Measurements from ENCODE around the gene SUGCT.
"Not testable (repeated sequence)": the region's sequence is repeated elsewhere in the genome, so short reads cannot be mapped to it uniquely, and the experiment has no call there.

SUGCT gene

GRCh38 chr7:40165216-40165615, 30.4 kb downstream of the SUGCT start:
- Histone ChIP-seq H3K27me3 (no peaks in the 10 kb centered on the region), H4K20me1 (no peaks in the 10 kb centered on the region), H3K9me3 (no peaks in the 10 kb centered on the region), H3K4me3 (no peak overlapping the region), H3K4me2 (no peak overlapping the region), H3K27ac (no peak overlapping the region), H3K9ac (no peak overlapping the region), H3K36me3 (no peaks in the 10 kb centered on the region), H3K4me1 (no peaks in the 10 kb centered on the region)
- TF ChIP-seq Cebpa-rat (IDR thresholded peaks at IDR 0.05): no peak

- Histone ChIP-seq H4K20me1 (no peaks in the 10 kb centered on the region), H3K9me3 (no peaks in the 10 kb centered on the region), H3K36me3 (no peaks in the 10 kb centered on the region), H3K4me2 (no peak overlapping the region), H3K27ac (no peak overlapping the region), H3K27me3 (no peaks in the 10 kb centered on the region), H3K4me1 (no peaks in the 10 kb centered on the region), H3K4me3 (no peak overlapping the region), H3K9ac (no peak overlapping the region)
- TF ChIP-seq Cebpa-rat (IDR thresholded peaks at IDR 0.05): no peak
These were observed 32.5 kb downstream of the SUGCT start for GRCh38 chr7:40167291-40167690.

- not testable (repeated sequence) for H3K9ac ChIP-seq, H3K36me3 ChIP-seq, H3K27me3 ChIP-seq, H3K9me3 ChIP-seq, H3K4me2 ChIP-seq, H4K20me1 ChIP-seq, H3K4me1 ChIP-seq, H3K27ac ChIP-seq, H3K4me3 ChIP-seq
These were observed 33.5 kb downstream of the SUGCT start for GRCh38 chr7:40168266-40168665.

- not testable (repeated sequence) for H3K27ac ChIP-seq, H4K20me1 ChIP-seq, H3K36me3 ChIP-seq, H3K4me2 ChIP-seq, H3K4me3 ChIP-seq, H3K27me3 ChIP-seq, H3K4me1 ChIP-seq, H3K9me3 ChIP-seq, H3K9ac ChIP-seq
These were observed 38.3 kb downstream of the SUGCT start for GRCh38 chr7:40173121-40173520.

GRCh38 chr7:40175256-40175655, 40.5 kb downstream of the SUGCT start:
- not testable (repeated sequence) for H4K20me1 ChIP-seq, H3K9me3 ChIP-seq, H3K27ac ChIP-seq, H3K4me1 ChIP-seq, H3K27me3 ChIP-seq, H3K9ac ChIP-seq, H3K4me3 ChIP-seq, H3K36me3 ChIP-seq, H3K4me2 ChIP-seq

- H3K9ac ChIP-seq: no peak overlapping the region
- H3K4me3 ChIP-seq: no peak overlapping the region
- H3K4me2 ChIP-seq: no peak overlapping the region
- no peak overlapping the region for H3K27ac ChIP-seq
- no peaks in the 10 kb centered on the region for H3K27me3 ChIP-seq
- no peak for TF ChIP-seq Cebpa-rat (IDR thresholded peaks at IDR 0.05)
- no peaks in the 10 kb centered on the region for H3K4me1 ChIP-seq
- H4K20me1 ChIP-seq: no peaks in the 10 kb centered on the region
- no peaks in the 10 kb centered on the region for H3K36me3 ChIP-seq
- no peaks in the 10 kb centered on the region for H3K9me3 ChIP-seq
These were observed 41.1 kb downstream of the SUGCT start for GRCh38 chr7:40175725-40176510.

GRCh38 chr7:40177071-40177470, 42.3 kb downstream of the SUGCT start:
- Histone ChIP-seq H3K4me1 (no peaks in the 10 kb centered on the region), H3K9me3 (no peaks in the 10 kb centered on the region), H4K20me1 (no peaks in the 10 kb centered on the region), H3K9ac (no peak overlapping the region), H3K4me3 (no peak overlapping the region), H3K4me2 (no peak overlapping the region), H3K36me3 (no peaks in the 10 kb centered on the region), H3K27me3 (no peaks in the 10 kb centered on the region), H3K27ac (no peak overlapping the region)
- TF ChIP-seq Cebpa-rat (IDR thresholded peaks at IDR 0.05): no peak

- no peak overlapping the region for H3K27ac ChIP-seq
- no peak overlapping the region for H3K9ac ChIP-seq
- no peak overlapping the region for H3K4me2 ChIP-seq
- H3K4me1 ChIP-seq: no peaks in the 10 kb centered on the region
- no peaks in the 10 kb centered on the region for H3K27me3 ChIP-seq
- no peak for TF ChIP-seq Cebpa-rat (IDR thresholded peaks at IDR 0.05)
- H3K4me3 ChIP-seq: no peak overlapping the region
- no peaks in the 10 kb centered on the region for H3K9me3 ChIP-seq
- H3K36me3 ChIP-seq: no peaks in the 10 kb centered on the region
- H4K20me1 ChIP-seq: no peaks in the 10 kb centered on the region
These were observed 47.6 kb downstream of the SUGCT start for GRCh38 chr7:40182452-40182851.

GRCh38 chr7:40186586-40186985, 51.8 kb downstream of the SUGCT start:
- TF ChIP-seq Cebpa-rat (IDR thresholded peaks at IDR 0.05): no peak
- Histone ChIP-seq H3K27me3 (no peaks in the 10 kb centered on the region), H3K9ac (no peak overlapping the region), H4K20me1 (no peaks in the 10 kb centered on the region), H3K4me3 (no peak overlapping the region), H3K27ac (no peak overlapping the region), H3K4me1 (no peaks in the 10 kb centered on the region), H3K9me3 (no peaks in the 10 kb centered on the region), H3K36me3 (no peaks in the 10 kb centered on the region), H3K4me2 (no peak overlapping the region)

GRCh38 chr7:40192036-40192435, 57.2 kb downstream of the SUGCT start:
- Histone ChIP-seq H3K27ac (no peak overlapping the region), H3K4me1 (no peaks in the 10 kb centered on the region), H3K4me2 (no peak overlapping the region), H3K9me3 (no peaks in the 10 kb centered on the region), H3K9ac (no peak overlapping the region), H3K36me3 (no peaks in the 10 kb centered on the region), H3K27me3 (no peaks in the 10 kb centered on the region), H4K20me1 (no peaks in the 10 kb centered on the region), H3K4me3 (no peak overlapping the region)
- TF ChIP-seq Cebpa-rat (IDR thresholded peaks at IDR 0.05): no peak

- no peak overlapping the region for H3K9ac ChIP-seq
These were observed 59.9 kb downstream of the SUGCT start for GRCh38 chr7:40194745-40195144.

More at GRCh38 chr7:40194745-40195144, 59.9 kb downstream of the SUGCT start:
- H3K4me1 ChIP-seq: no peaks in the 10 kb centered on the region
- no peaks in the 10 kb centered on the region for H3K9me3 ChIP-seq
- H3K4me3 ChIP-seq: no peak overlapping the region
- no peak overlapping the region for H3K4me2 ChIP-seq
- TF ChIP-seq Cebpa-rat (IDR thresholded peaks at IDR 0.05): no peak
- H3K27ac ChIP-seq: no peak overlapping the region
- H3K36me3 ChIP-seq: no peaks in the 10 kb centered on the region
- no peaks in the 10 kb centered on the region for H3K27me3 ChIP-seq
- H4K20me1 ChIP-seq: no peaks in the 10 kb centered on the region
